Measurements from ENCODE around the gene UTF1.

DNA sequence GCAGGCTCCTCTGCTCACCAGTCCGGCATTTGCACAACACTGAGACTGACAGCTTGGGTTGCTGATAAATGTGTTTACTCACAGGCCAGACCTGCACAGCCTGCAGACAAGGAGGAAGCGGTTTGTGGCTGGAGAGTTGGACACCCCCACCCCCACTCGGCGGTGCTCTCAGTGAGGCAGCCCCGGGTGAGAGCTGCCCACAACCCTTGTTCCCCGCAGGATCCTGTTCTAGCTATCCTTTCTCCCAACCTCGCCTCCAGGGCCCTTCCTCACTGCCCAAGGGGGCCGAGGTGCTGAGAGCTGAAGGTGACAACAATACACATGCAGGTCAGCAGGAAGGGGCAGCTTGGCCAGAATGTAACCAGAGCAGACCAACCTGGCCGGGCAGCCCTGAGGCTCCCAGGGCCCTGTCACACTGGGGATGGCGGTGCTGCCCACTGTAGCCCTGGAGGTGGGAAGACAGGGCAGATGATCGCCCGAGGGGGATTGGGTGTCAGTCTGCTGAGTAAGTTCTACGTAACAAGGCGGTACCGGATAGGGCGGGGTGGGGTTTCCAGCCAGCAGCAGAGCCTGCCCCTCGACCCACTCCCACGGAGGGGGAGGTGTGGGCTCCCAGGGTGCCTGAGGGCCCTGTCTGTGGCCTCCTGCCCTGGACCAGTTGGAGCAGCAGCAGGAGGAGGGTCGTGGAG is 48.7 kb downstream of the UTF1 start:
- no peak for TF ChIP-seq SIN3A (IDR thresholded peaks at IDR 0.05; ENCODE audit: borderline replicate concordance, insufficient read depth, low read length)
- TF ChIP-seq TAF1 (IDR thresholded peaks at IDR 0.05; ENCODE audit: borderline replicate concordance, insufficient read depth, low read length): no peak
- no peak for TF ChIP-seq REST (IDR thresholded peaks at IDR 0.05; ENCODE audit: insufficient read depth in 1 of 2, low read depth in 2 of 2, low read length in 2 of 2)
